H1 (cell line): ENCODE results near the gene CS. TPM values are rescaled to one million over a fixed set of nuclear protein-coding genes. Genes with fewer than 3 reads are reported as not detected.

ENCODE experiments used
- CTCF ChIA-PET: fragments of 300-600 bp; sonication (Branson Sonifier 250); formaldehyde crosslinking; loops from one replicate; lab custom pipeline; 2021; ENCODE audit not compliant: partially characterized antibody; lab: Charles Lee
- POLR2A ChIA-PET: fragments of 300-600 bp; sonication (Branson Sonifier 250); formaldehyde crosslinking; loops from one replicate; lab custom pipeline; 2021; ENCODE audit warnings: inconsistent platforms; ENCODE audit not compliant: partially characterized antibody; lab: Charles Lee
- DNase-seq, 2 experiments: peaks; one replicate each; pipeline versions ENCODE4 v3.0.0 to v3.0.0-alpha.2; 2010 to 2022; ENCODE audit warnings: low spot score in 2 of 2, low read depth in 1 of 2, mixed read lengths in 1 of 2
- FAIRE-seq: peaks from 2 replicates; lab custom pipeline; 2011; peaks lifted over from hg19 to GRCh38; lab: Jason Lieb, UNC
- H2AFZ ChIP-seq: 2 replicates; pipeline ENCODE4 v1.8.1; 2012; ENCODE audit warnings: low read length, inconsistent platforms
- H2AK5ac ChIP-seq: 2 replicates; pipeline ENCODE4 v1.6.1; 2013; ENCODE audit warnings: low read depth, low read length
- H2BK120ac ChIP-seq: replicated peaks from 2 replicates; pipeline ENCODE3; 2013; ENCODE audit warnings: low read depth, low read length, inconsistent platforms
- H2BK12ac ChIP-seq: 2 replicates; pipeline ENCODE4 v1.6.1; 2013; ENCODE audit warnings: low read depth, low read length
- H2BK15ac ChIP-seq: 2 replicates; pipeline ENCODE4 v1.6.1; 2013; ENCODE audit warnings: low read length
- H2BK20ac ChIP-seq: 2 replicates; pipeline ENCODE4 v1.6.1; 2013; ENCODE audit warnings: low read length
- H2BK5ac ChIP-seq: 2 replicates; pipeline ENCODE4 v1.6.1; 2013; ENCODE audit warnings: low read depth, low read length
- H3K14ac ChIP-seq: 2 replicates; pipeline ENCODE4 v1.6.1; 2013; ENCODE audit warnings: inconsistent platforms; ENCODE audit not compliant: insufficient read length
- H3K18ac ChIP-seq: 2 replicates; pipeline ENCODE4 v1.6.1; 2013; ENCODE audit warnings: low read length; ENCODE audit errors: extremely low read depth
- H3K23ac ChIP-seq: 2 replicates; pipeline ENCODE4 v1.6.1; 2013; ENCODE audit warnings: inconsistent platforms; ENCODE audit not compliant: insufficient read length
- H3K23me2 ChIP-seq: 2 replicates; pipeline ENCODE4 v1.6.1; 2013; ENCODE audit warnings: low read depth, low read length
- H3K27ac ChIP-seq: 2 replicates; pipeline ENCODE4 v1.6.1; 2011; ENCODE audit warnings: low read depth, low read length, inconsistent platforms
- H3K27me3 ChIP-seq, 4 experiments: replicated peaks in 1 of 4; 1 replicate in 1 of 4; 2 replicates in 3 of 4; pipeline versions ENCODE4 v1.6.1 to v1.8.1; 2011 to 2013; ENCODE audit warnings: low read length in 3 of 4, mild to moderate bottlenecking in 3 of 4, inconsistent platforms in 2 of 4, mixed read lengths in 2 of 4, moderate library complexity in 1 of 4; ENCODE audit not compliant: control insufficient read depth in 3 of 4, insufficient read depth in 3 of 4; ENCODE audit errors: extremely low read depth in 1 of 4
- H3K36me3 ChIP-seq, 4 experiments: 2 replicates each; pipeline versions ENCODE4 v1.6.1 to v1.8.1; 2011 to 2013; ENCODE audit warnings: mild to moderate bottlenecking in 4 of 4, low read length in 3 of 4, moderate library complexity in 2 of 4, control low read depth in 1 of 4, inconsistent platforms in 1 of 4; ENCODE audit not compliant: insufficient read depth in 4 of 4, control insufficient read depth in 2 of 4
- H3K4ac ChIP-seq: replicated peaks from 2 replicates; pipeline ENCODE3; 2013; ENCODE audit warnings: low read length, low read depth, mixed read lengths, inconsistent platforms; ENCODE audit not compliant: insufficient read length
- H3K4me1 ChIP-seq, 4 experiments: replicated peaks in 1 of 4; 1 replicate in 1 of 4; 2 replicates in 3 of 4; pipeline versions ENCODE4 v1.6.1 to v1.8.1; 2011 to 2013; ENCODE audit warnings: low read length in 3 of 4, inconsistent platforms in 2 of 4, mixed read lengths in 1 of 4; ENCODE audit not compliant: insufficient read depth in 4 of 4, control insufficient read depth in 3 of 4
- H3K4me2 ChIP-seq, 2 experiments: 2 replicates each; pipeline versions ENCODE4 v1.6.1 to v1.8.1; 2011 to 2013; ENCODE audit warnings: low read depth in 2 of 2, low read length in 2 of 2, control low read depth in 1 of 2, inconsistent platforms in 1 of 2, mild to moderate bottlenecking in 1 of 2; ENCODE audit not compliant: insufficient read depth in 1 of 2
- H3K4me3 ChIP-seq, 4 experiments: fragments of 200-600, 300-600 bp in 1 of 4; sonication (generic), shearing (Covaris generic), sonication (Bioruptor Twin) in 1 of 4; 2 replicates each; pipeline versions ENCODE4 v1.5.1 to v1.8.1; 2011 to 2016; ENCODE audit warnings: low read length in 4 of 4, low read depth in 3 of 4, control low read depth in 2 of 4, inconsistent platforms in 2 of 4, mild to moderate bottlenecking in 2 of 4, mixed read lengths in 1 of 4, moderate library complexity in 1 of 4; ENCODE audit not compliant: insufficient read depth in 2 of 4; ENCODE audit errors: extremely low read depth in 1 of 4
- H3K56ac ChIP-seq: replicated peaks from 2 replicates; pipeline ENCODE3; 2013; ENCODE audit warnings: low read depth, mild to moderate bottlenecking, mixed read lengths, low read length, inconsistent platforms; ENCODE audit not compliant: insufficient read length
- H3K79me1 ChIP-seq: 2 replicates; pipeline ENCODE4 v1.6.1; 2013; ENCODE audit warnings: low read depth, low read length, control low read depth
- H3K79me2 ChIP-seq, 2 experiments: 2 replicates each; pipeline versions ENCODE4 v1.6.1 to v1.8.1; 2012 to 2013; ENCODE audit warnings: low read length in 2 of 2, mild to moderate bottlenecking in 2 of 2, inconsistent platforms in 1 of 2; ENCODE audit not compliant: insufficient read depth in 2 of 2, control insufficient read depth in 1 of 2
- H3K9ac ChIP-seq, 4 experiments: replicated peaks in 1 of 4; 1 replicate in 1 of 4; 2 replicates in 3 of 4; pipeline versions ENCODE4 v1.6.1 to v1.8.1; 2011 to 2013; ENCODE audit warnings: low read depth in 3 of 4, low read length in 3 of 4, control low read depth in 2 of 4, mild to moderate bottlenecking in 2 of 4, moderate library complexity in 2 of 4, inconsistent platforms in 1 of 4; ENCODE audit errors: extremely low read depth in 1 of 4
- H3K9me3 ChIP-seq, 2 experiments: 2 replicates each; pipeline versions ENCODE4 v1.6.1 to v1.8.1; 2012 to 2013; ENCODE audit warnings: mild to moderate bottlenecking in 2 of 2, moderate library complexity in 2 of 2, control low read depth in 1 of 2, inconsistent platforms in 1 of 2, low read depth in 1 of 2, low read length in 1 of 2, mixed read lengths in 1 of 2; ENCODE audit not compliant: insufficient read depth in 2 of 2
- H4K20me1 ChIP-seq, 2 experiments: replicated peaks in 1 of 2; 2 replicates each; pipeline versions ENCODE3 to v1.8.1; 2011 to 2013; ENCODE audit warnings: inconsistent platforms in 2 of 2, low read length in 2 of 2, mild to moderate bottlenecking in 1 of 2; ENCODE audit not compliant: insufficient read depth in 2 of 2, control insufficient read depth in 1 of 2
- H4K5ac ChIP-seq: 2 replicates; pipeline ENCODE4 v1.6.1; 2013; ENCODE audit warnings: low read length, low read depth, mixed read lengths, inconsistent platforms; ENCODE audit not compliant: insufficient read length
- H4K8ac ChIP-seq: 2 replicates; pipeline ENCODE4 v1.8.0; 2013; ENCODE audit warnings: mild to moderate bottlenecking, moderate library complexity, low read length, inconsistent platforms; ENCODE audit not compliant: insufficient read depth; ENCODE audit errors: extremely low read depth
- H4K91ac ChIP-seq: replicated peaks from 2 replicates; pipeline ENCODE3; 2013; ENCODE audit warnings: low read length, mixed read lengths, inconsistent platforms; ENCODE audit not compliant: insufficient read length
- HDAC6 ChIP-seq: IDR thresholded peaks from one replicate; pipeline ENCODE4 v1.7.1; 2012; ENCODE audit warnings: low read depth, mild to moderate bottlenecking, inconsistent platforms, low read length, moderate library complexity
- RBBP5 ChIP-seq: IDR thresholded peaks from 2 replicates; pipeline ENCODE4 v1.7.1; 2012; ENCODE audit warnings: low read depth, mild to moderate bottlenecking, inconsistent platforms, low read length, moderate library complexity, borderline replicate concordance
- SIN3A ChIP-seq, 2 experiments: IDR thresholded peaks in 1 of 2; conservative IDR thresholded peaks in 1 of 2; 2 replicates each; pipeline ENCODE4 v1.6.1; 2011 to 2012; ENCODE audit warnings: low read length in 2 of 2, improper control_type of control experiment in 1 of 2, low read depth in 1 of 2, mild to moderate bottlenecking in 1 of 2
- WGBS, 2 experiments: shearing (Covaris generic) in 1 of 2; methylation state at CpG; one replicate each; pipeline versions ENCODE4 v1.1.6 to v1.1.7; 2013 to 2015; ENCODE audit warnings: low lambda C conversion rate in 2 of 2, mixed read lengths in 2 of 2, inconsistent platforms in 1 of 2, low coverage in 1 of 2, missing lambda C conversion rate in 1 of 2; ENCODE audit not compliant: insufficient replicate concordance in 2 of 2, insufficient coverage in 1 of 2, insufficient read length in 1 of 2; ENCODE audit errors: extremely low coverage in 1 of 2, missing lambda C conversion rate in 1 of 2; 5-methylcytosine and 5-hydroxymethylcytosine counted together
- polyA plus RNA-seq, 7 experiments: library from polyadenylated mRNA; depleted of rRNA in 3 of 7; stranded (reverse) in 5 of 7; unstranded in 2 of 7; fragments of >200 nt in 5 of 7; fragments of 200-250 nt in 2 of 7; gene quantifications; 1 replicate in 5 of 7; 2 replicates in 1 of 7; 4 replicates in 1 of 7; pipeline versions ENCODE4 v1.2.1 to v1.2.3, GENCODE V29; 2011 to 2013; ENCODE audit warnings: missing spikeins in 2 of 7, mixed read lengths in 2 of 7
- total RNA-seq: library from RNA; stranded (reverse); fragmentation: NEBNext Ultra II Directional; extraction: Animal tissue kit (Norgen Biotek cat#: 25700); gene quantifications from 2 replicates; pipeline ENCODE4 v1.2.1, GENCODE V29; 2021
- TF ChIP-seq, protein P1 (sequence below), 3 experiments: IDR thresholded peaks; 1 replicate in 2 of 3; 2 replicates in 1 of 3; pipeline versions ENCODE4 v1.5.1 to v1.6.1; 2011; ENCODE audit warnings: low read length in 3 of 3, mild to moderate bottlenecking in 3 of 3, inconsistent platforms in 2 of 3, low read depth in 1 of 3, moderate library complexity in 1 of 3; ENCODE audit not compliant: insufficient read depth in 1 of 3; ENCODE audit errors: control extremely low read depth in 1 of 3
- TF ChIP-seq, protein P2 (sequence below): IDR thresholded peaks from 2 replicates; pipeline ENCODE4 v1.6.1; 2011; ENCODE audit warnings: low read depth, mild to moderate bottlenecking, low read length; ENCODE audit not compliant: insufficient read depth

The CS gene
- total and polyA plus RNA-seq, 2 of the 8 experiments (the other 6 are each of a cell fraction or from before 2014, with no cell fraction given): 96.6 to 238 TPM

DNA sequence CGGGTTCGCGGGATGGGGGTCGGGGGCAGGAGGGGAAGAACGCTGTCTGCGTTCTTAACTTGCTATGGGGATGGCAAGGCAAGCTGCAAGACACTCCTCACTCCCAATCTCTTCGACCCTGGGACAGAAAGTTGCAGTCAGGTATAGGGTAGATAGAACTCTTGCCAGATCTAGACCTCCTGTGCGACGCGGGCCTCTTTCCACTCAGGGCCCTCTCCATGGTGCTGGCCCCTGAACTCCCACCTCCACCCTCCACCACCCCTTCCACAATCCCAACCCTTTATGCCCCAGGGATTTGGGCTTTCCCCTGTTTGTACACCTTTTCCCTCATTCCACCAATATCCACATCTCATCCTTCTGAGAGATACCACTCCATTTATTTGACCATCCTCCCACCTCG lies 75.2 kb downstream of the CS start:
- H2BK5ac ChIP-seq: no peak overlapping the region
- H2BK12ac ChIP-seq: no peak overlapping the region
- H2BK15ac ChIP-seq: no peak overlapping the region
- H3K18ac ChIP-seq: no peak overlapping the region
- peaks cover 22% of the 10 kb centered on the region for H3K23me2 ChIP-seq
- H3K79me2 ChIP-seq: peaks cover 0 to 11% of the 10 kb centered on the region in 2 experiments; a peak in 2 of 4 replicates
- H4K8ac ChIP-seq: no peak overlapping the region
- peaks cover 6% of the 10 kb centered on the region for H3K79me1 ChIP-seq
- H3K9ac ChIP-seq: peak overlapping the region in 2 of 4 experiments; percentile 45 to 46; a peak in 3 of 7 replicates
- no peak overlapping the region for H3K4ac ChIP-seq
- no peak overlapping the region for H2AK5ac ChIP-seq
- no peak overlapping the region for H3K14ac ChIP-seq
- H4K5ac ChIP-seq: no peak overlapping the region
- peaks cover 3 to 13% (median 6%) of the 10 kb centered on the region in 4 experiments; a peak in 6 of 7 replicates for H3K4me1 ChIP-seq
- no peak overlapping the region for H3K23ac ChIP-seq
- H2BK120ac ChIP-seq: no peak overlapping the region
- no peak overlapping the region for H4K91ac ChIP-seq
- no peak overlapping the region for H3K56ac ChIP-seq
- CTCF ChIA-PET: interaction anchor here (0.6 to 10.5 kb wide), 6 partner anchors 18 to 51 kb away, joined by 3 to 72 read pairs (median 4); partner anchors contain the start of gene SMARCC2
- H3K9me3 ChIP-seq: no peaks in the 10 kb centered on the region
- no peak for FAIRE-seq
- TF ChIP-seq SIN3A (conservative IDR thresholded peaks at IDR 0.05 in 1 of 2, IDR thresholded peaks at IDR 0.05 in 1 of 2; ENCODE audit: low read depth in 1 of 2, low read length in 2 of 2): peak in 1 of 2 experiments; percentile 41; a peak in 1 of 4 replicates
- no peak for TF ChIP-seq RBBP5
- TF ChIP-seq, protein P1, sequence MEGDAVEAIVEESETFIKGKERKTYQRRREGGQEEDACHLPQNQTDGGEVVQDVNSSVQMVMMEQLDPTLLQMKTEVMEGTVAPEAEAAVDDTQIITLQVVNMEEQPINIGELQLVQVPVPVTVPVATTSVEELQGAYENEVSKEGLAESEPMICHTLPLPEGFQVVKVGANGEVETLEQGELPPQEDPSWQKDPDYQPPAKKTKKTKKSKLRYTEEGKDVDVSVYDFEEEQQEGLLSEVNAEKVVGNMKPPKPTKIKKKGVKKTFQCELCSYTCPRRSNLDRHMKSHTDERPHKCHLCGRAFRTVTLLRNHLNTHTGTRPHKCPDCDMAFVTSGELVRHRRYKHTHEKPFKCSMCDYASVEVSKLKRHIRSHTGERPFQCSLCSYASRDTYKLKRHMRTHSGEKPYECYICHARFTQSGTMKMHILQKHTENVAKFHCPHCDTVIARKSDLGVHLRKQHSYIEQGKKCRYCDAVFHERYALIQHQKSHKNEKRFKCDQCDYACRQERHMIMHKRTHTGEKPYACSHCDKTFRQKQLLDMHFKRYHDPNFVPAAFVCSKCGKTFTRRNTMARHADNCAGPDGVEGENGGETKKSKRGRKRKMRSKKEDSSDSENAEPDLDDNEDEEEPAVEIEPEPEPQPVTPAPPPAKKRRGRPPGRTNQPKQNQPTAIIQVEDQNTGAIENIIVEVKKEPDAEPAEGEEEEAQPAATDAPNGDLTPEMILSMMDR (IDR thresholded peaks at IDR 0.05; ENCODE audit: control extremely low read depth in 1 of 3, insufficient read depth in 1 of 3, low read depth in 1 of 3, low read length in 3 of 3): no peak
- TF ChIP-seq HDAC6: no peak
- TF ChIP-seq, protein P2, sequence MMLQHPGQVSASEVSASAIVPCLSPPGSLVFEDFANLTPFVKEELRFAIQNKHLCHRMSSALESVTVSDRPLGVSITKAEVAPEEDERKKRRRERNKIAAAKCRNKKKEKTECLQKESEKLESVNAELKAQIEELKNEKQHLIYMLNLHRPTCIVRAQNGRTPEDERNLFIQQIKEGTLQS: no peak
- TF ChIP-seq, all 59 proteins: peak for 1
- no peak for DNase-seq
- Histone ChIP-seq H3K4me3 (peak overlapping the region; percentile 49 to 78 (median 66)), H3K27me3 (no peaks in the 10 kb centered on the region), H3K36me3 (peaks cover 0 to 4% (median 1%) of the 10 kb centered on the region in 4 experiments; a peak in 1 of 8 replicates), H2BK20ac (no peak overlapping the region), H3K27ac (no peak overlapping the region), H3K4me2 (peak overlapping the region; percentile 90 to 100), H2AFZ (no peak overlapping the region), H4K20me1 (peaks cover 0 to 2% of the 10 kb centered on the region in 2 experiments)
- WGBS, 2 experiments: 83% methylated on average over 8 of the region's 11 CpGs; no CpG with 5 or more reads in 1 of the 2 experiments
- POLR2A ChIA-PET: no interaction called here
